ENCODE results near the gene PAX7.

DNA sequence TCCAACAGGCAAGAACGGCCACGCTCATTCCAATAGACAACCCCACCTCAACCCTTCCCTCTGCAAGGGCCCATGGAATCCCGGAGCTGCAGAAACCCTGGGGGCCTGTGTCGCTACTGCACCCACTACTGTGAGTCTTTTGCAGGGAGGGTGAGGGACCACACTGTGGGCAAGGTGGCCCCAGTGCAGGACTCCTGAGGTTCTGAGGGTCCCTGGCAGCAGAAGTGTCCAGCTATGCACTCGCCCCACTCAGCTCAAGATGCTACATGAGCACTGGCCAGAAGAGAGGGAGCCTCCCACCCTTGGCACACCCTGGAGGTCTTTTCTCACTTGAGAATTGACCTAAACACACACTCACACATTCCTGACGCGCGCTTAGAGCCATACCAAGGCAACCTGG, 2.1 kb upstream of the PAX7 start:
- TF ChIP-seq EP300 (IDR thresholded peaks at IDR 0.05) (no peak), CTCF (IDR thresholded peaks at IDR 0.05) (no peak), POLR2A (IDR thresholded peaks at IDR 0.05) (no peak)
